Measurements from ENCODE around the gene KRTAP10-9.
"Not testable (repeated sequence)": the region's sequence is repeated elsewhere in the genome, so short reads cannot be mapped to it uniquely, and the experiment has no call there.

KRTAP10-9 gene

GRCh38 chr21:44640761-44641160 is 13.9 kb downstream of the KRTAP10-9 start:
- no peak for DNase-seq (ENCODE audit: low spot score)

GRCh38 chr21:44643741-44644310 is 16.9 kb downstream of the KRTAP10-9 start:
- DNase-seq (ENCODE audit: low spot score), result no peak

- DNase-seq (ENCODE audit: low spot score), result no peak
These were observed 18.0 kb downstream of the KRTAP10-9 start for GRCh38 chr21:44644878-44645277.

- DNase-seq (ENCODE audit: low spot score), result not testable (repeated sequence)
These were observed 19.7 kb downstream of the KRTAP10-9 start, which contains the start of gene KRTAP10-11 for GRCh38 chr21:44646366-44647221. TSS of gene KRTAP10-11 (plus strand) at chr21:44646414. CDS start at chr21:44646459, 45 bp downstream.

GRCh38 chr21:44647222-44647552 is 20.3 kb downstream of the KRTAP10-9 start:
- no peak for DNase-seq (ENCODE audit: low spot score)

GRCh38 chr21:44648557-44649311 is 21.8 kb downstream of the KRTAP10-9 start:
- DNase-seq (ENCODE audit: low spot score), result no peak

- no peak for DNase-seq (ENCODE audit: low spot score)
These were observed 22.7 kb downstream of the KRTAP10-9 start for GRCh38 chr21:44649521-44650100.

GRCh38 chr21:44650265-44650972 is 23.5 kb downstream of the KRTAP10-9 start:
- no peak for DNase-seq (ENCODE audit: low spot score)

GRCh38 chr21:44650973-44651675 is 24.2 kb downstream of the KRTAP10-9 start:
- DNase-seq (ENCODE audit: low spot score), result no peak

GRCh38 chr21:44653123-44653522 is 26.2 kb downstream of the KRTAP10-9 start:
- DNase-seq (ENCODE audit: low spot score), result no peak

GRCh38 chr21:44653656-44654575 is 27.0 kb downstream of the KRTAP10-9 start:
- DNase-seq (ENCODE audit: low spot score), result no peak

- DNase-seq (ENCODE audit: low spot score), result no peak
These were observed 27.8 kb downstream of the KRTAP10-9 start, which contains the start of gene KRTAP12-4 for GRCh38 chr21:44654576-44655175. TSS of gene KRTAP12-4 (minus strand) at chr21:44654659. CDS start at chr21:44654614, 45 bp downstream.

- no peak for DNase-seq (ENCODE audit: low spot score)
These were observed 30.0 kb downstream of the KRTAP10-9 start for GRCh38 chr21:44656868-44657267.

- no peak for DNase-seq (ENCODE audit: low spot score)
These were observed 31.0 kb downstream of the KRTAP10-9 start, which contains the start of gene KRTAP12-3 for GRCh38 chr21:44657635-44658540. TSS of gene KRTAP12-3 (plus strand) at chr21:44657932. CDS start at chr21:44657980, 48 bp downstream.

GRCh38 chr21:44658541-44658910 is 31.6 kb downstream of the KRTAP10-9 start:
- no peak for DNase-seq (ENCODE audit: low spot score)

- DNase-seq (ENCODE audit: low spot score), result no peak
These were observed 32.2 kb downstream of the KRTAP10-9 start for GRCh38 chr21:44658913-44659595.

GRCh38 chr21:44661567-44661966 is 34.7 kb downstream of the KRTAP10-9 start:
- DNase-seq (ENCODE audit: low spot score), result not testable (repeated sequence)

- no peak for DNase-seq (ENCODE audit: low spot score)
These were observed 37.8 kb downstream of the KRTAP10-9 start for GRCh38 chr21:44664691-44665090.

All from HuH-7 (cell line).